ENCODE measurements around the gene ADAM12.

ADAM12 gene

DNA sequence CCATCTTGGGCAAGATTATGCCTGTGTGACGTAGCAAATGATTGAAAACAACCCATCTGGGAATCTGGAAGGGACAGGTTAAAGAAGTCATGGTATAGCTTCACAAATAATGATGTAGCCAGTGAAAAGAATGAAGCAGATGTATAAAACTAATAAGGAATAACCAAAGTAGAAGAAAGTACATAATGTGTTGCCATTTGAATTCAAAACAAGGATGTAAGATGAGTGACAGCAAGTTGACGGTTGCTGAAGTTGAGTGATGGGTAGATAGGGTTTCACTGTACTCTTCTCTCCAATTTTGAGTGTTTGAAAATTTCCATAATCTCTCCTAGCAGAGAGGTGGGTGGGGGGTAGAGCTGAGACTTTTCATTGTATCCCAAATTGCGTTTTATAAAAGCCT is 358.3 kb downstream of the ADAM12 start:
- ChIA-PET POLR2A (no interaction called here), CTCF (interaction anchor here (1.1 kb wide), 1 partner anchor 12 kb away, joined by 3 read pairs; no protein-coding TSS in a partner anchor)
- no peak for DNase-seq (ENCODE audit: extremely low spot score)
- TF ChIP-seq FOXK2 (IDR thresholded peaks at IDR 0.05) (no peak), BHLHE40 (IDR thresholded peaks at IDR 0.05; ENCODE audit: borderline replicate concordance) (no peak), LEF1 (IDR thresholded peaks at IDR 0.05; ENCODE audit: borderline replicate concordance) (no peak)

DNA sequence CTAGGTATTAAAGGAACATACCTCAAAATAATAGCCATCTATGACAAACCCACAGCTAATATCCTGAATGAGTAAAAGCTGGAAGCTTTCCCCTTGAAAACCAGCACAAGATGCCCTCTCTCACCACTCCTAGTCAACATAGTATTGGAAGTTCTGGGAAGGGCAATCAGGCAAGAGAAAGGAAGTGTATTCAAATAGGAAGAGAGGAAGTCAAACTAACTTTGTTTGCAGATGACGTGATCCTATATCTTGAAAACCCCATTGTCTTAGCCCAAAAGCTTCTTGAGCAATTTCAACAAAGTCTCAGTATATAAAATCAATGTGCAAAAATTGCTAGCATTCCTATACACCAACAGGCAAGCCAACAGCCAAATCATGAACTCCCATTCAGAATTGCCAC is 360.6 kb downstream of the ADAM12 start:
- CTCF ChIA-PET = interaction anchor here (0.5 to 0.7 kb wide), 3 partner anchors 19 to 533 kb away, joined by 3 to 9 read pairs (median 3); no protein-coding TSS in a partner anchor
- POLR2A ChIA-PET = no interaction called here
- TF ChIP-seq SUZ12 (IDR thresholded peaks at IDR 0.05) = no peak
- no peak for TF ChIP-seq ARNT (IDR thresholded peaks at IDR 0.05)
- TF ChIP-seq SP1 (IDR thresholded peaks at IDR 0.05) = no peak
- TF ChIP-seq NFRKB (IDR thresholded peaks at IDR 0.05) = no peak
- no peak for TF ChIP-seq FOXA1 (IDR thresholded peaks at IDR 0.05)
- no peak for TF ChIP-seq TARDBP (IDR thresholded peaks at IDR 0.05)
- no peak for TF ChIP-seq ELF4 (IDR thresholded peaks at IDR 0.05)
- no peak for TF ChIP-seq FOXK2 (IDR thresholded peaks at IDR 0.05)
- TF ChIP-seq BHLHE40 (IDR thresholded peaks at IDR 0.05; ENCODE audit: borderline replicate concordance) = no peak
- TF ChIP-seq L3MBTL2 (conservative IDR thresholded peaks at IDR 0.05) = no peak
- no peak for TF ChIP-seq FOXM1 (IDR thresholded peaks at IDR 0.05; ENCODE audit: borderline replicate concordance)
- TF ChIP-seq, protein P1, sequence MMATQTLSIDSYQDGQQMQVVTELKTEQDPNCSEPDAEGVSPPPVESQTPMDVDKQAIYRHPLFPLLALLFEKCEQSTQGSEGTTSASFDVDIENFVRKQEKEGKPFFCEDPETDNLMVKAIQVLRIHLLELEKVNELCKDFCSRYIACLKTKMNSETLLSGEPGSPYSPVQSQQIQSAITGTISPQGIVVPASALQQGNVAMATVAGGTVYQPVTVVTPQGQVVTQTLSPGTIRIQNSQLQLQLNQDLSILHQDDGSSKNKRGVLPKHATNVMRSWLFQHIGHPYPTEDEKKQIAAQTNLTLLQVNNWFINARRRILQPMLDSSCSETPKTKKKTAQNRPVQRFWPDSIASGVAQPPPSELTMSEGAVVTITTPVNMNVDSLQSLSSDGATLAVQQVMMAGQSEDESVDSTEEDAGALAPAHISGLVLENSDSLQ (IDR thresholded peaks at IDR 0.05) = no peak
- no peak for TF ChIP-seq ZNF384 (IDR thresholded peaks at IDR 0.05)
- TF ChIP-seq HDGF (IDR thresholded peaks at IDR 0.05; ENCODE audit: borderline replicate concordance) = no peak
- TF ChIP-seq CTBP1 (IDR thresholded peaks at IDR 0.05; ENCODE audit: borderline replicate concordance) = no peak
- no peak for TF ChIP-seq LEF1 (IDR thresholded peaks at IDR 0.05; ENCODE audit: borderline replicate concordance)

DNA sequence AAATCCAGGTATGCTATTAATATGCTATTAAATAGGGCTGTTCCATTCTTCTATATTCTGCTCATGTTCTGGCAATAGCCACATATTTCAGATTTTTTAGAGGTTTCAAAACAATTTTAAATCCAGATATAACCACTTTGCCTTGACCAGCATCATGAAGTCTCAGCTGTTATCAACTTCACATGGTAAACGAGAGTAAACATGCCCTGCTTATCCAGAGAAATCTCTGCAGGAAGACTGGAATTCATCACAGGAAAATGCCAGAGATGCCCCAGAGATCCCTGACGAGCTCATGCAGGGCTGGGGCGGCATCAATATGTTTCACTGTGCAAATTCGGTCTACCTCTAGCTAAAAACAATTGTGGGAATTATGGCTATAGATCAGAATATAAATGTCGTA is 365.4 kb downstream of the ADAM12 start:
- no peak for DNase-seq (ENCODE audit: extremely low spot score)
- POLR2A ChIA-PET = no interaction called here
- CTCF ChIA-PET = no interaction called here
- TF ChIP-seq FOXM1 (IDR thresholded peaks at IDR 0.05; ENCODE audit: borderline replicate concordance) (no peak), L3MBTL2 (conservative IDR thresholded peaks at IDR 0.05) (no peak), ZNF384 (IDR thresholded peaks at IDR 0.05) (no peak), TARDBP (IDR thresholded peaks at IDR 0.05) (no peak), NFRKB (IDR thresholded peaks at IDR 0.05) (no peak), CTBP1 (IDR thresholded peaks at IDR 0.05; ENCODE audit: borderline replicate concordance) (no peak), BHLHE40 (IDR thresholded peaks at IDR 0.05; ENCODE audit: borderline replicate concordance) (no peak), ARNT (IDR thresholded peaks at IDR 0.05) (no peak), FOXK2 (IDR thresholded peaks at IDR 0.05) (no peak), ELF4 (IDR thresholded peaks at IDR 0.05) (no peak), SUZ12 (IDR thresholded peaks at IDR 0.05) (no peak)

More for the DNA sequence above, 360.6 kb downstream of the ADAM12 start:
- DNase-seq (ENCODE audit: extremely low spot score) = no peak

DNA sequence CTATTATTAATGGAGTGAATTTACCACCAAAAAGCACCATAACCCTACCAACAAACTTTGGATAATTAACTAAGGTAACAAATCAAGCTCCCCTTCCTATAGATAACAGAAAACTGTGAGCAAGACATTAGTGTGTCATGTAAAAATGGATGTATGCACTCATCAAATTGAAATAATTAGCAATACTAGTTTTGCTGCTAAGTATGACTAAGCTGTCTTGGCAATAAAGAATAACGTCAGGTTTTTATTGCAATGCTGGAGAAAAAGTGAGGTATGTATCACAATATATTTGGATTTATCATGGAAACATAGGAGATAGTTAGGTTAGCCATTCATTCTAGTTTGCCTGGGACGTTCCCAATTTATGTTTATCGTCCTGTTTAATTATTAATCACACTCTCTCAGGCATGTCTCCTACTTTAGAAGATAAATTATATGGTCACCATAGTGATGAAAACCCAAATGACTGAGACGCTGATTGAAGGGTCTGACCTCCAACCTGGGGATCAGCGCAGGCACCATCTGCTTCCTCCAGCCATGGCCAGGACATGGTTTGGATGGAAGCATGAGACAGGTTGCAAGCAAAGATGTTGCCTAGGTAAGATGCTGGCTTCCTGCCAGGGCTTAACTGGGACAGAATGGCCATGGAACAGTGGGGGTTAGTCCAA is 366.3 kb downstream of the ADAM12 start:
- no peak for DNase-seq (ENCODE audit: extremely low spot score)
- no peak for TF ChIP-seq FOXA1 (IDR thresholded peaks at IDR 0.05)
- no peak for TF ChIP-seq FOXM1 (IDR thresholded peaks at IDR 0.05; ENCODE audit: borderline replicate concordance)
- no peak for TF ChIP-seq TARDBP (IDR thresholded peaks at IDR 0.05)
- no peak for TF ChIP-seq ARNT (IDR thresholded peaks at IDR 0.05)
- no peak for TF ChIP-seq ELF4 (IDR thresholded peaks at IDR 0.05)
- no peak for TF ChIP-seq BHLHE40 (IDR thresholded peaks at IDR 0.05; ENCODE audit: borderline replicate concordance)
- TF ChIP-seq NFRKB (IDR thresholded peaks at IDR 0.05) = no peak
- TF ChIP-seq CTBP1 (IDR thresholded peaks at IDR 0.05; ENCODE audit: borderline replicate concordance) = no peak
- no peak for TF ChIP-seq LEF1 (IDR thresholded peaks at IDR 0.05; ENCODE audit: borderline replicate concordance)
- TF ChIP-seq ZNF384 (IDR thresholded peaks at IDR 0.05) = no peak
- no peak for TF ChIP-seq HDGF (IDR thresholded peaks at IDR 0.05; ENCODE audit: borderline replicate concordance)
- TF ChIP-seq, protein P1 (IDR thresholded peaks at IDR 0.05) = no peak
- TF ChIP-seq SUZ12 (IDR thresholded peaks at IDR 0.05) = no peak
- TF ChIP-seq FOXK2 (IDR thresholded peaks at IDR 0.05) = no peak
- no peak for TF ChIP-seq SP1 (IDR thresholded peaks at IDR 0.05)
- TF ChIP-seq L3MBTL2 (conservative IDR thresholded peaks at IDR 0.05) = no peak
- ChIA-PET POLR2A (no interaction called here), CTCF (no interaction called here)

DNA sequence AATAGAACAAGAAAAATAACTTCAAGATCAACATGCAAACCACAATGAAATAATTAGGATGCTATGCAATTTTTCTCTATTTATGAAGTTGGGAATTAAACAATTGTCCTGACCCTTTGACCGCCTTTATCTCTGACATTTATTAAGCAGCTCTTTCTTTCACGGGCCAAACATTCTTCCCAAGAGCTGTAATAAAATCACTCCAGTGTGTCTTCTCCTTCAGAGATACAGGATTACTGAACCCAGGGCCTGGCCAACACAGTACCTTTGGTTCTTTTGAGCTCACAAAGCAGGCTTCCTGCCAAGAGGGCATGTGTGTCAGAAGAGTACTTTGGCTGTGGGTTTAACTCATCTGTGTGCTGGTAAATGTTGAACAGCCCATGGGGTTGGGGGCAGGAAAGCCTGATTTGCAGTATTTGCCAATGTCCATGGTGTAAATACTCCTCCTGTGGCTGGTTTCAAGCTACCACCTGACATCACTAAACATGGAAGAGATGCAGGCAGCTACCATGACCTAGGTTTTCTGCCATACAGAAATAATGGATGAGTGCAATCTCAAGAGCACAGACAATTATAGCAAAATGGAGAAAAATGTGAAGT is 370.2 kb downstream of the ADAM12 start:
- DNase-seq (ENCODE audit: extremely low spot score) = no peak
- ChIA-PET CTCF (interaction anchor here (1.1 kb wide), 1 partner anchor 13 kb away, joined by 3 read pairs; no protein-coding TSS in a partner anchor), POLR2A (no interaction called here)
- TF ChIP-seq ARNT (IDR thresholded peaks at IDR 0.05) = no peak
- no peak for TF ChIP-seq SP1 (IDR thresholded peaks at IDR 0.05)
- TF ChIP-seq, protein P1 (IDR thresholded peaks at IDR 0.05) = no peak
- no peak for TF ChIP-seq L3MBTL2 (conservative IDR thresholded peaks at IDR 0.05)
- TF ChIP-seq SUZ12 (IDR thresholded peaks at IDR 0.05) = no peak
- no peak for TF ChIP-seq ZNF384 (IDR thresholded peaks at IDR 0.05)
- TF ChIP-seq LEF1 (IDR thresholded peaks at IDR 0.05; ENCODE audit: borderline replicate concordance) = no peak
- TF ChIP-seq FOXK2 (IDR thresholded peaks at IDR 0.05) = no peak
- no peak for TF ChIP-seq CTBP1 (IDR thresholded peaks at IDR 0.05; ENCODE audit: borderline replicate concordance)
- TF ChIP-seq HDGF (IDR thresholded peaks at IDR 0.05; ENCODE audit: borderline replicate concordance) = no peak
- TF ChIP-seq ELF4 (IDR thresholded peaks at IDR 0.05) = no peak
- no peak for TF ChIP-seq BHLHE40 (IDR thresholded peaks at IDR 0.05; ENCODE audit: borderline replicate concordance)
- TF ChIP-seq TARDBP (IDR thresholded peaks at IDR 0.05) = no peak
- TF ChIP-seq FOXM1 (IDR thresholded peaks at IDR 0.05; ENCODE audit: borderline replicate concordance) = no peak
- no peak for TF ChIP-seq NFRKB (IDR thresholded peaks at IDR 0.05)
- no peak for TF ChIP-seq FOXA1 (IDR thresholded peaks at IDR 0.05)
